Trophoblast cell (in vitro differentiated cells and primary cell): ENCODE data around the gene MYT1.

ENCODE experiments used
- DNase-seq, 2 donors: peaks; one replicate each; pipeline ENCODE4 v3.0.0-alpha.2; 2016
- H2AFZ ChIP-seq: 2 replicates; pipeline ENCODE4 v1.6.1; 2013; ENCODE audit warnings: low read length, moderate library complexity, mild to moderate bottlenecking; ENCODE audit not compliant: insufficient read depth, poor library complexity
- H2AK5ac ChIP-seq: 2 replicates; pipeline ENCODE4 v1.6.1; 2013; ENCODE audit warnings: mild to moderate bottlenecking, low read length
- H2BK120ac ChIP-seq: 2 replicates; pipeline ENCODE4 v1.6.1; 2013; ENCODE audit warnings: low read length, mild to moderate bottlenecking, moderate library complexity; ENCODE audit not compliant: insufficient read depth, poor library complexity
- H2BK12ac ChIP-seq: 2 replicates; pipeline ENCODE4 v1.6.1; 2013; ENCODE audit warnings: mild to moderate bottlenecking, low read length, moderate library complexity
- H2BK5ac ChIP-seq: 2 replicates; pipeline ENCODE4 v1.6.1; 2013; ENCODE audit warnings: low read length, low read depth, moderate library complexity, mild to moderate bottlenecking; ENCODE audit not compliant: poor library complexity
- H3K14ac ChIP-seq: 2 replicates; pipeline ENCODE4 v1.6.1; 2013; ENCODE audit warnings: mild to moderate bottlenecking, low read length
- H3K18ac ChIP-seq: 2 replicates; pipeline ENCODE4 v1.6.1; 2013; ENCODE audit warnings: mild to moderate bottlenecking, low read length
- H3K23ac ChIP-seq: 2 replicates; pipeline ENCODE4 v1.6.1; 2013; ENCODE audit warnings: low read length
- H3K27ac ChIP-seq: 2 replicates; pipeline ENCODE4 v1.5.1; 2013; ENCODE audit warnings: low read depth, mild to moderate bottlenecking, inconsistent platforms, low read length, moderate library complexity
- H3K27me3 ChIP-seq: 2 replicates; pipeline ENCODE4 v1.6.1; 2013; ENCODE audit warnings: inconsistent platforms, mild to moderate bottlenecking, low read length, moderate library complexity; ENCODE audit not compliant: insufficient read depth
- H3K36me3 ChIP-seq, 2 experiments: 1 replicate in 1 of 2; 2 replicates in 1 of 2; pipeline ENCODE4 v1.6.1; 2013; ENCODE audit warnings: low read length in 2 of 2, mild to moderate bottlenecking in 2 of 2, moderate library complexity in 1 of 2; ENCODE audit not compliant: insufficient read depth in 2 of 2, control insufficient read depth in 1 of 2
- H3K4ac ChIP-seq: 2 replicates; pipeline ENCODE4 v1.6.1; 2013; ENCODE audit warnings: low read depth, mild to moderate bottlenecking, low read length, moderate library complexity
- H3K4me1 ChIP-seq, 2 experiments: 1 replicate in 1 of 2; 2 replicates in 1 of 2; pipeline ENCODE4 v1.6.1; 2013; ENCODE audit warnings: low read length in 2 of 2, mild to moderate bottlenecking in 2 of 2, moderate library complexity in 1 of 2; ENCODE audit not compliant: insufficient read depth in 2 of 2, control insufficient read depth in 1 of 2
- H3K4me2 ChIP-seq: 2 replicates; pipeline ENCODE4 v1.6.1; 2013; ENCODE audit warnings: inconsistent platforms, mild to moderate bottlenecking, low read length, moderate library complexity
- H3K4me3 ChIP-seq: 2 replicates; pipeline ENCODE4 v1.5.1; 2013; ENCODE audit warnings: mild to moderate bottlenecking, low read depth, low read length, inconsistent platforms
- H3K79me1 ChIP-seq: one replicate; pipeline ENCODE4 v1.6.1; 2013; ENCODE audit warnings: low read length
- H3K79me2 ChIP-seq: 2 replicates; pipeline ENCODE4 v1.6.1; 2013; ENCODE audit warnings: low read length, mild to moderate bottlenecking; ENCODE audit not compliant: control insufficient read depth, insufficient read depth, poor library complexity
- H3K9ac ChIP-seq: 2 replicates; pipeline ENCODE4 v1.6.1; 2013; ENCODE audit warnings: mild to moderate bottlenecking, low read length
- H3K9me3 ChIP-seq: 2 replicates; pipeline ENCODE4 v1.6.1; 2013; ENCODE audit warnings: low read depth, mild to moderate bottlenecking, control low read depth, inconsistent platforms, low read length; ENCODE audit not compliant: insufficient read depth
- H4K12ac ChIP-seq: 2 replicates; pipeline ENCODE4 v1.6.1; 2013; ENCODE audit warnings: low read depth, mild to moderate bottlenecking, low read length, moderate library complexity
- H4K8ac ChIP-seq: 2 replicates; pipeline ENCODE4 v1.6.1; 2013; ENCODE audit warnings: low read depth, mild to moderate bottlenecking, low read length, moderate library complexity
- H4K91ac ChIP-seq: one replicate; pipeline ENCODE4 v1.6.1; 2013; ENCODE audit warnings: low read depth, mild to moderate bottlenecking, low read length, moderate library complexity
- whole genome bisulfite sequencing: extraction: QIAGEN DNeasy Blood & Tissue Kit; methylation state at CpG from one replicate; pipeline ENCODE4 v1.1.7; 2013; ENCODE audit warnings: missing lambda C conversion rate; ENCODE audit not compliant: insufficient read length, insufficient coverage; ENCODE audit errors: extremely low coverage; 5-methylcytosine and 5-hydroxymethylcytosine counted together

Gene MYT1

DNA sequence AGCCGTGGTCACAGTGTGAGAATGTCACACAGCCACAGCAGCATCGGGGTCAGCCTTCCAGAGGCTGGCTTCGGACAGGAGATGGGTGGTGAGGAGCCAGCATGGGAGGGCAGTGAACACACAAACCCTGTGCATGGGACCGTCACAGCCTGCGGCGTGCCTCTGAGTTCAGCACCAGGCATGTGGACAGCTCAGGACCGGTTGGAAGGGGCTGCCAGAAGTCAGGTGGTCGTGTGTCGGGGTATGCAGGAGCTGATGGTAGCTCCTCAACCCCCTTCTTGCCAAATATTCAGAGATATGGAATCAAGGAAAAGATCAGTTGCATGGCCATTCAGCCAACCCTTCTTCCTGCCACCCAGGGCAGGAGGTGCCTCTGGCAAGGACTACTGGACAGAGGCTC, 28.2 kb downstream of the MYT1 start:
- no peak overlapping the region for H2BK12ac ChIP-seq
- H2AFZ ChIP-seq = no peak overlapping the region
- no peaks in the 10 kb centered on the region for H3K36me3 ChIP-seq
- no peak overlapping the region for H2BK5ac ChIP-seq
- no peak overlapping the region for H3K9ac ChIP-seq
- no peaks in the 10 kb centered on the region for H3K27me3 ChIP-seq
- H4K91ac ChIP-seq = no peak overlapping the region
- H2AK5ac ChIP-seq = no peak overlapping the region
- no peak overlapping the region for H3K4me2 ChIP-seq
- no peaks in the 10 kb centered on the region for H3K79me1 ChIP-seq
- no peaks in the 10 kb centered on the region for H3K9me3 ChIP-seq
- no peak overlapping the region for H3K4me3 ChIP-seq
- H3K27ac ChIP-seq = no peak overlapping the region
- no peak overlapping the region for H3K4ac ChIP-seq
- no peak overlapping the region for H4K12ac ChIP-seq
- WGBS = no CpG with 5 or more reads among the region's 9 CpGs
- H3K79me2 ChIP-seq = no peaks in the 10 kb centered on the region
- no peak for DNase-seq
- H3K23ac ChIP-seq = no peak overlapping the region
- peaks cover 0 to 2% of the 10 kb centered on the region in 2 experiments for H3K4me1 ChIP-seq
- H3K14ac ChIP-seq = no peak overlapping the region
- H4K8ac ChIP-seq = no peak overlapping the region
- H3K18ac ChIP-seq = no peak overlapping the region
- H2BK120ac ChIP-seq = no peak overlapping the region

- H3K23ac ChIP-seq = no peak overlapping the region
- H3K4me2 ChIP-seq = no peak overlapping the region
- H3K79me1 ChIP-seq = no peaks in the 10 kb centered on the region
- DNase-seq = no peak
- no peaks in the 10 kb centered on the region for H3K9me3 ChIP-seq
- no peak overlapping the region for H2BK120ac ChIP-seq
- no peak overlapping the region for H2AFZ ChIP-seq
- WGBS = no CpG with 5 or more reads among the region's 3 CpGs
- H3K36me3 ChIP-seq = no peaks in the 10 kb centered on the region
- H4K12ac ChIP-seq = no peak overlapping the region
- H3K79me2 ChIP-seq = no peaks in the 10 kb centered on the region
- no peaks in the 10 kb centered on the region for H3K27me3 ChIP-seq
- H3K9ac ChIP-seq = no peak overlapping the region
- no peak overlapping the region for H3K4me3 ChIP-seq
- no peak overlapping the region for H3K18ac ChIP-seq
- peaks cover 0 to 2% of the 10 kb centered on the region in 2 experiments for H3K4me1 ChIP-seq
- H2AK5ac ChIP-seq = no peak overlapping the region
- H2BK5ac ChIP-seq = no peak overlapping the region
- no peak overlapping the region for H3K14ac ChIP-seq
- H2BK12ac ChIP-seq = no peak overlapping the region
- no peak overlapping the region for H3K4ac ChIP-seq
- H3K27ac ChIP-seq = no peak overlapping the region
- no peak overlapping the region for H4K8ac ChIP-seq
- H4K91ac ChIP-seq = no peak overlapping the region
Observed at GRCh38 chr20:64193058-64193457, 28.8 kb downstream of the MYT1 start.

DNA sequence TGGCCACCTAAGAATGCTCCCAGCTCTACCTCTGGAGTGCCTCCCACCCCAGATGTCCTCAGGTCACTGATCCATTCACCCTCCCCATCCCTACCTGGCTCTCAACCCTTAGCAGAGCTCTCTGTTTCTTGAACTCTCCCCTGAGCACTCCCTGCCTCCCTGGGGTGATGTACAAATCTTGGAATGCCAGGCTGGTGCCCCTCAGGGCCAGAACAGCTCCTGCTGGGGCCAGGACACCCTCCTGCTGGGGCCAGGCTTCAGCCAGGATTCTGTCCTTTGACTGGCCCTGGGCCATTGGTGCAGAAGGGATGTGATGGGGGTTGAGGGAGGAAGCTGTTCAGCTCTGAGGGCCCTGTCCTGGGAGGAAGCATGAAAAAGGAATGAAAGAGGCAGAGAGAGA, 30.0 kb downstream of the MYT1 start:
- H3K79me1 ChIP-seq = no peaks in the 10 kb centered on the region
- no peaks in the 10 kb centered on the region for H3K4me1 ChIP-seq
- H2BK12ac ChIP-seq = no peak overlapping the region
- H2AK5ac ChIP-seq = no peak overlapping the region
- H3K36me3 ChIP-seq = no peaks in the 10 kb centered on the region
- H4K12ac ChIP-seq = no peak overlapping the region
- no peaks in the 10 kb centered on the region for H3K27me3 ChIP-seq
- H2BK5ac ChIP-seq = no peak overlapping the region
- no peak overlapping the region for H3K9ac ChIP-seq
- no peak overlapping the region for H3K14ac ChIP-seq
- no peak overlapping the region for H4K8ac ChIP-seq
- H3K4ac ChIP-seq = no peak overlapping the region
- no peak overlapping the region for H2BK120ac ChIP-seq
- H3K4me3 ChIP-seq = no peak overlapping the region
- no peak overlapping the region for H3K18ac ChIP-seq
- H2AFZ ChIP-seq = no peak overlapping the region
- no peaks in the 10 kb centered on the region for H3K79me2 ChIP-seq
- DNase-seq = no peak
- H4K91ac ChIP-seq = no peak overlapping the region
- no peak overlapping the region for H3K23ac ChIP-seq
- H3K27ac ChIP-seq = no peak overlapping the region
- no peak overlapping the region for H3K4me2 ChIP-seq
- H3K9me3 ChIP-seq = no peaks in the 10 kb centered on the region

DNA sequence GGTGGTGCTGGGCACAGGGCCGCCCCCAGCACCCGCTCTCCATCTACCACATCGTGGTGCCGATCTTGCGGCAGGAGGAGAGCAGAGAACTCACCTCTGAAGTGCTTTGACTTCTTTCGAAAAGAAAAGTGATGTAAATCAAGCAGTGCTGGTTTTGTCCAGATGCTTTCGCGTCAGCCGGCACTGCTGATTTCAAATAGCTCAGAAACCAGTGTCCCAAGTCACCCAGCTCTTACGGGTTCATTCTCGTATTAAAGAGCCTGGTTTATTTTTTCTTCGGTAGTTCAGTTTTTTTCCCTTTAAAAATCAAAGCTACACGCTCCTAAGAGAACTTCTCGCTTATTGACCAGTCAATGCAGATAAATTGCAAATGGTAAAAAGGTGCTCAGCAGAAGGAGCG, 32.1 kb downstream of the MYT1 start:
- no peak overlapping the region for H2BK5ac ChIP-seq
- H3K27me3 ChIP-seq = no peaks in the 10 kb centered on the region
- no peak overlapping the region for H2BK12ac ChIP-seq
- no peak overlapping the region for H4K91ac ChIP-seq
- peaks cover 3% of the 10 kb centered on the region for H3K9me3 ChIP-seq
- H3K79me1 ChIP-seq = no peaks in the 10 kb centered on the region
- H4K8ac ChIP-seq = no peak overlapping the region
- DNase-seq = no peak
- H3K4me2 ChIP-seq = no peak overlapping the region
- WGBS = no CpG with 5 or more reads among the region's 15 CpGs
- no peaks in the 10 kb centered on the region for H3K36me3 ChIP-seq
- no peak overlapping the region for H3K27ac ChIP-seq
- H3K79me2 ChIP-seq = no peaks in the 10 kb centered on the region
- no peak overlapping the region for H2AK5ac ChIP-seq
- H3K23ac ChIP-seq = no peak overlapping the region
- H3K4ac ChIP-seq = no peak overlapping the region
- H3K9ac ChIP-seq = no peak overlapping the region
- no peak overlapping the region for H2BK120ac ChIP-seq
- no peak overlapping the region for H3K18ac ChIP-seq
- no peak overlapping the region for H3K14ac ChIP-seq
- H2AFZ ChIP-seq = no peak overlapping the region
- H4K12ac ChIP-seq = no peak overlapping the region
- H3K4me3 ChIP-seq = no peak overlapping the region
- no peaks in the 10 kb centered on the region for H3K4me1 ChIP-seq
